ENCODE data around the gene TRPM8.

TRPM8 gene

GRCh38 chr2:233944722-233945121 lies 27.5 kb downstream of the TRPM8 start:
- TF ChIP-seq TAF1 (IDR thresholded peaks at IDR 0.05; ENCODE audit: borderline replicate concordance, insufficient read depth, low read length) (no peak), POLR2AphosphoS5 (IDR thresholded peaks at IDR 0.05; ENCODE audit: low read depth, low read length) (no peak), REST (IDR thresholded peaks at IDR 0.05; ENCODE audit: insufficient read depth in 1 of 2, low read depth in 2 of 2, low read length in 2 of 2) (no peak), FOXP2 (optimal IDR thresholded peaks at IDR 0.05; ENCODE audit: borderline replicate concordance, extremely low read depth, extremely low read length, insufficient read depth) (no peak), SIN3A (IDR thresholded peaks at IDR 0.05; ENCODE audit: borderline replicate concordance, insufficient read depth, low read length) (no peak)

- TF ChIP-seq REST (IDR thresholded peaks at IDR 0.05; ENCODE audit: insufficient read depth in 1 of 2, low read depth in 2 of 2, low read length in 2 of 2) (no peak), SIN3A (IDR thresholded peaks at IDR 0.05; ENCODE audit: borderline replicate concordance, insufficient read depth, low read length) (no peak), TAF1 (IDR thresholded peaks at IDR 0.05; ENCODE audit: borderline replicate concordance, insufficient read depth, low read length) (no peak), POLR2AphosphoS5 (IDR thresholded peaks at IDR 0.05; ENCODE audit: low read depth, low read length) (no peak), FOXP2 (optimal IDR thresholded peaks at IDR 0.05; ENCODE audit: borderline replicate concordance, extremely low read depth, extremely low read length, insufficient read depth) (no peak)
These were observed 28.0 kb downstream of the TRPM8 start for GRCh38 chr2:233945146-233945545.

GRCh38 chr2:233950078-233950825 lies 33.1 kb downstream of the TRPM8 start:
- TF ChIP-seq FOXP2 (optimal IDR thresholded peaks at IDR 0.05; ENCODE audit: borderline replicate concordance, extremely low read depth, extremely low read length, insufficient read depth) (no peak), SIN3A (IDR thresholded peaks at IDR 0.05; ENCODE audit: borderline replicate concordance, insufficient read depth, low read length) (no peak), REST (IDR thresholded peaks at IDR 0.05; ENCODE audit: insufficient read depth in 1 of 2, low read depth in 2 of 2, low read length in 2 of 2) (no peak), TAF1 (IDR thresholded peaks at IDR 0.05; ENCODE audit: borderline replicate concordance, insufficient read depth, low read length) (no peak), POLR2AphosphoS5 (IDR thresholded peaks at IDR 0.05; ENCODE audit: low read depth, low read length) (no peak)

DNA sequence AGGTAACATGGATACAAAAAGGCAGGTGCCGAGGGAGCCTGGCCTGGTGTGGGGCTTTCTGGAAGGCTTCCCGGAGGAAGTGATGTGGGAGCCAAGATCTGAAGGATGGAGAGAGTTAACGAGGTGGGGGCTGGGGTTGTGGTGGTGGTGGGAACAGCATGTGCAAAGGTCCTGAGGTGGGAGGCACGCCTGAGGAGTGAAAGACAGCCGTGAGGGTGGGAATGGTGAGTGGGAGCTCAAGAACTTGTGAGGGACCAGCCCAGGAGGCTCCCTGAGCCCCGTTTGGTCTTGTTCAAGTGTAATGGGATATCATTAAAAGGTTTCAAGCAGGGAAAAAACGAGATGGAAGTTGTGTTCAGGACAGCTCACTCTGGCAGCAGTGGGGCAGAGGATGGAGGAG lies 35.2 kb downstream of the TRPM8 start:
- TF ChIP-seq POLR2AphosphoS5 (IDR thresholded peaks at IDR 0.05; ENCODE audit: low read depth, low read length) = no peak
- no peak for TF ChIP-seq SIN3A (IDR thresholded peaks at IDR 0.05; ENCODE audit: borderline replicate concordance, insufficient read depth, low read length)
- TF ChIP-seq FOXP2 (optimal IDR thresholded peaks at IDR 0.05; ENCODE audit: borderline replicate concordance, extremely low read depth, extremely low read length, insufficient read depth) = no peak
- no peak for TF ChIP-seq REST (IDR thresholded peaks at IDR 0.05; ENCODE audit: insufficient read depth in 1 of 2, low read depth in 2 of 2, low read length in 2 of 2)
- TF ChIP-seq TAF1 (IDR thresholded peaks at IDR 0.05; ENCODE audit: borderline replicate concordance, insufficient read depth, low read length) = no peak

All from PFSK-1 (cell line).